PC-9 (cell line): ENCODE results near the gene PARP12.

Experiments
- CTCF ChIP-seq: fragments of 200-600 bp; sonication (generic); conservative IDR thresholded peaks from 2 replicates; pipeline ENCODE4 v1.6.1; 2017; ENCODE audit warnings: mixed run types, antibody characterized with exemption, mild to moderate bottlenecking, moderate library complexity
- EZH2 ChIP-seq: fragments of 200-600 bp; sonication (generic); IDR thresholded peaks from 2 replicates; pipeline ENCODE4 v1.8.0; 2017; ENCODE audit warnings: antibody characterized with exemption, low read depth

- TF ChIP-seq CTCF (no peak), EZH2 (no peak)
Measured at GRCh38 chr7:139981511-139981895, 81.2 kb downstream of the PARP12 start.
